K562 (cell line): Measurements from ENCODE around the gene ADAM8. TPM values are rescaled to one million over a fixed set of nuclear protein-coding genes. Genes with fewer than 3 reads are reported as not detected.

Source experiments
- ADNP ChIP-seq: fragments of 200-800 bp; sonication (Bioruptor generic); IDR thresholded peaks from 2 replicates; pipeline ENCODE4 v1.6.1; 2016; ENCODE audit warnings: missing genetic modification characterization, missing compliant biosample characterization
- CHCHD3 ChIP-seq: fragments of 250-450 bp; sonication (Bioruptor Pico); IDR thresholded peaks from 2 replicates; pipeline ENCODE4 v2.1.2; 2022; ENCODE audit warnings: mild to moderate bottlenecking
- E2F1 ChIP-seq: sonication (generic); formaldehyde crosslinking; IDR thresholded peaks from 2 replicates; pipeline ENCODE4 v1.8.1; 2023; ENCODE audit warnings: mild to moderate bottlenecking, missing genetic modification reagents, moderate library complexity
- E2F5 ChIP-seq: sonication (generic); formaldehyde crosslinking; IDR thresholded peaks from 2 replicates; pipeline ENCODE4 v1.8.0; 2022; ENCODE audit warnings: mild to moderate bottlenecking, missing genetic modification reagents
- FOXJ2 ChIP-seq: fragments of 200-800 bp; sonication (Bioruptor generic); IDR thresholded peaks from 2 replicates; pipeline ENCODE4 v1.6.1; 2016; ENCODE audit warnings: missing genetic modification characterization, missing compliant biosample characterization
- MAFG ChIP-seq: fragments of 450-650 bp; conservative IDR thresholded peaks from 2 replicates; pipeline ENCODE4 v1.6.1; 2016; ENCODE audit warnings: missing genetic modification characterization, missing compliant biosample characterization
- MEF2A ChIP-seq: IDR thresholded peaks from 2 replicates; pipeline ENCODE4 v1.6.1; 2011; ENCODE audit warnings: low read depth, mild to moderate bottlenecking, low read length, moderate library complexity; ENCODE audit not compliant: control insufficient read depth
- NCOA4 ChIP-seq: fragments of 450-650 bp; IDR thresholded peaks from 2 replicates; pipeline ENCODE4 v1.6.1; 2018; ENCODE audit warnings: mild to moderate bottlenecking; ENCODE audit not compliant: partially characterized antibody
- NR2C2 ChIP-seq, 2 experiments: fragments of 200-800 bp in 1 of 2; sonication (Bioruptor generic) in 1 of 2; sonication (generic) in 1 of 2; formaldehyde crosslinking in 1 of 2; IDR thresholded peaks; 2 replicates each; pipeline versions ENCODE4 v1.6.1 to v1.8.0; 2016 to 2022; ENCODE audit warnings: mild to moderate bottlenecking in 1 of 2, missing compliant biosample characterization in 1 of 2, missing genetic modification characterization in 1 of 2, missing genetic modification reagents in 1 of 2
- RBFOX2 ChIP-seq: fragments of 200-400 bp; formaldehyde crosslinking; IDR thresholded peaks from 2 replicates; pipeline ENCODE4 v1.6.1; 2017; ENCODE audit warnings: low read depth, mild to moderate bottlenecking, low read length, moderate library complexity
- SP1 ChIP-seq: sonication (generic); formaldehyde crosslinking; IDR thresholded peaks from 2 replicates; pipeline ENCODE4 v1.8.1; 2022; ENCODE audit warnings: mild to moderate bottlenecking, missing genetic modification reagents
- TCF7 ChIP-seq: sonication (generic); IDR thresholded peaks from 2 replicates; pipeline ENCODE4 v1.6.1; 2016; ENCODE audit warnings: antibody characterized with exemption, borderline replicate concordance
- XRCC4 ChIP-seq: IDR thresholded peaks from one replicate; pipeline ENCODE4 v1.6.1; 2011; ENCODE audit not compliant: insufficient read depth, insufficient read length; ENCODE audit errors: extremely low read depth
- ZEB2 ChIP-seq: fragments of 450-650 bp; IDR thresholded peaks from 2 replicates; pipeline ENCODE4 v1.6.1; 2016
- ZNF282 ChIP-seq: sonication (generic); formaldehyde crosslinking; IDR thresholded peaks from 2 replicates; pipeline ENCODE4 v1.8.1; 2023; ENCODE audit warnings: missing genetic modification reagents
- ZZZ3 ChIP-seq: fragments of 450-650 bp; IDR thresholded peaks from 2 replicates; pipeline ENCODE4 v1.6.1; 2016; ENCODE audit warnings: antibody characterized with exemption, mild to moderate bottlenecking, moderate library complexity
- polyA plus RNA-seq, 8 experiments: library from polyadenylated mRNA; depleted of rRNA in 4 of 8; stranded (reverse) in 5 of 8; unstranded in 3 of 8; fragments of >200 nt; fragmentation: Nextera tagmentation in 2 of 8; fragmentation: Illumina TruSeq in 1 of 8; extraction: Ambion mirVana in 2 of 8; extraction: Trizol in 1 of 8; gene quantifications; 2 replicates each; pipeline versions ENCODE4 v1.2.1 to v1.2.3, GENCODE V29; 2011 to 2014; ENCODE audit warnings: inconsistent platforms in 1 of 8, missing spikeins in 1 of 8
- total RNA-seq, 7 experiments: library from RNA; depleted of rRNA in 6 of 7; stranded (reverse); fragments of >200 nt in 6 of 7; fragmentation: Illumina TruSeq in 2 of 7; extraction: Trizol in 2 of 7; gene quantifications; 2 replicates each; pipeline versions ENCODE4 v1.2.1 to v1.2.3, GENCODE V29; 2011 to 2021; ENCODE audit warnings: low replicate concordance in 1 of 7
- TF ChIP-seq, protein P1 (sequence below), 2 experiments: fragments of 450-650 bp in 1 of 2; IDR thresholded peaks; 2 replicates each; pipeline ENCODE4 v1.6.1; 2011 to 2017; ENCODE audit warnings: low read depth in 2 of 2, antibody characterized with exemption in 1 of 2, borderline replicate concordance in 1 of 2, low read length in 1 of 2, mild to moderate bottlenecking in 1 of 2, mixed read lengths in 1 of 2; ENCODE audit not compliant: control insufficient read depth in 1 of 2
- TF ChIP-seq, protein P2 (sequence below), 2 experiments: fragments of 450-650 bp in 1 of 2; sonication (generic) in 1 of 2; formaldehyde crosslinking; conservative IDR thresholded peaks; 2 replicates each; pipeline versions ENCODE4 v1.4.0 to v1.8.1; 2020 to 2022; ENCODE audit warnings: mild to moderate bottlenecking in 1 of 2, missing genetic modification reagents in 1 of 2

Gene ADAM8
- total and polyA plus RNA-seq, 9 of the 15 experiments (the other 6 are each of a cell fraction or from before 2014, with no cell fraction given), result 0.07 to 7.0 (median 1.1) TPM

- TF ChIP-seq E2F5 (0 out of 2 replicates have a peak, but pooled peaks have one; percentile 30), TCF7 (no peak), SP1 (CRISPR knock-in tag) (0 out of 2 replicates have a peak, but pooled peaks have one; percentile 42), MAFG (no peak), FOXJ2 (no peak), E2F1 (no peak), NR2C2 (CRISPR knock-in tag; IDR thresholded peaks at IDR 0.05) (no peak), NR2C2 (tag; IDR thresholded peaks at IDR 0.05) (peak; percentile 44; the same call in 1 of the 2 replicates), MEF2A (no peak), ZEB2 (0 out of 2 replicates have a peak, but pooled peaks have one; percentile 40), XRCC4 (no peak), ZNF282 (CRISPR knock-in tag) (no peak), ADNP (tag) (no peak), ZZZ3 (no peak), RBFOX2 (no peak), CHCHD3 (no peak), NCOA4 (no peak)
- TF ChIP-seq, protein P1, sequence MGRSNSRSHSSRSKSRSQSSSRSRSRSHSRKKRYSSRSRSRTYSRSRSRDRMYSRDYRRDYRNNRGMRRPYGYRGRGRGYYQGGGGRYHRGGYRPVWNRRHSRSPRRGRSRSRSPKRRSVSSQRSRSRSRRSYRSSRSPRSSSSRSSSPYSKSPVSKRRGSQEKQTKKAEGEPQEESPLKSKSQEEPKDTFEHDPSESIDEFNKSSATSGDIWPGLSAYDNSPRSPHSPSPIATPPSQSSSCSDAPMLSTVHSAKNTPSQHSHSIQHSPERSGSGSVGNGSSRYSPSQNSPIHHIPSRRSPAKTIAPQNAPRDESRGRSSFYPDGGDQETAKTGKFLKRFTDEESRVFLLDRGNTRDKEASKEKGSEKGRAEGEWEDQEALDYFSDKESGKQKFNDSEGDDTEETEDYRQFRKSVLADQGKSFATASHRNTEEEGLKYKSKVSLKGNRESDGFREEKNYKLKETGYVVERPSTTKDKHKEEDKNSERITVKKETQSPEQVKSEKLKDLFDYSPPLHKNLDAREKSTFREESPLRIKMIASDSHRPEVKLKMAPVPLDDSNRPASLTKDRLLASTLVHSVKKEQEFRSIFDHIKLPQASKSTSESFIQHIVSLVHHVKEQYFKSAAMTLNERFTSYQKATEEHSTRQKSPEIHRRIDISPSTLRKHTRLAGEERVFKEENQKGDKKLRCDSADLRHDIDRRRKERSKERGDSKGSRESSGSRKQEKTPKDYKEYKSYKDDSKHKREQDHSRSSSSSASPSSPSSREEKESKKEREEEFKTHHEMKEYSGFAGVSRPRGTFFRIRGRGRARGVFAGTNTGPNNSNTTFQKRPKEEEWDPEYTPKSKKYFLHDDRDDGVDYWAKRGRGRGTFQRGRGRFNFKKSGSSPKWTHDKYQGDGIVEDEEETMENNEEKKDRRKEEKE (IDR thresholded peaks at IDR 0.05; ENCODE audit: borderline replicate concordance in 1 of 2, control insufficient read depth in 1 of 2, low read depth in 2 of 2, low read length in 1 of 2), result no peak
- TF ChIP-seq, protein P2, sequence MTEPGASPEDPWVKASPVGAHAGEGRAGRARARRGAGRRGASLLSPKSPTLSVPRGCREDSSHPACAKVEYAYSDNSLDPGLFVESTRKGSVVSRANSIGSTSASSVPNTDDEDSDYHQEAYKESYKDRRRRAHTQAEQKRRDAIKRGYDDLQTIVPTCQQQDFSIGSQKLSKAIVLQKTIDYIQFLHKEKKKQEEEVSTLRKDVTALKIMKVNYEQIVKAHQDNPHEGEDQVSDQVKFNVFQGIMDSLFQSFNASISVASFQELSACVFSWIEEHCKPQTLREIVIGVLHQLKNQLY (CRISPR knock-in tag; conservative IDR thresholded peaks at IDR 0.05), result no peak
These were observed 1.4 kb upstream of the ADAM8 start (continued) for GRCh38 chr10:133277993-133278576.
